Caco-2 (cell line): ENCODE measurements around the gene GABRA4. TPM values are rescaled to one million over a fixed set of nuclear protein-coding genes. Genes with fewer than 3 reads are reported as not detected.

Experiments
- BruUV-seq: library from RNA; stranded (reverse); fragments of 400-500 nt; replicated peaks from 2 replicates; lab custom pipeline; 2021; lab: Mats Ljungman, UMichigan
- CTCF ChIA-PET: fragments of 300-600 bp; sonication (Branson Sonifier 250); formaldehyde crosslinking; loops from one replicate; lab custom pipeline; 2022; ENCODE audit warnings: antibody characterized with exemption; lab: Charles Lee
- POLR2A ChIA-PET: fragments of 300-600 bp; sonication (Branson Sonifier 250); formaldehyde crosslinking; loops from one replicate; lab custom pipeline; 2022; ENCODE audit warnings: antibody characterized with exemption; lab: Charles Lee
- DNase-seq, 2 experiments: peaks; one replicate each; pipeline versions ENCODE4 v3.0.0 to v3.0.0-alpha.2; 2020 to 2022
- H3K27me3 ChIP-seq: replicated peaks from 2 replicates; pipeline ENCODE4 v1.6.0; 2011; ENCODE audit warnings: low read length; ENCODE audit not compliant: control insufficient read depth, insufficient read depth
- H3K36me3 ChIP-seq: 2 replicates; pipeline ENCODE4 v1.5.1; 2011; ENCODE audit warnings: low read length; ENCODE audit not compliant: control insufficient read depth, insufficient read depth
- H3K4me1 ChIP-seq: fragments of 250-450 bp; sonication (Bioruptor Pico); 2 replicates; pipeline ENCODE4 v1.5.1; 2020; ENCODE audit warnings: mild to moderate bottlenecking
- H3K4me3 ChIP-seq: 2 replicates; pipeline ENCODE4 v1.5.1; 2011; ENCODE audit warnings: low read depth, mild to moderate bottlenecking, control low read depth, low read length
- H3K9me3 ChIP-seq: fragments of 250-450 bp; sonication (Bioruptor Pico); 2 replicates; pipeline ENCODE4 v1.5.1; 2020; ENCODE audit warnings: mild to moderate bottlenecking, moderate library complexity
- H3K27ac Mint-ChIP-seq: one replicate; pipeline ENCODE4 v1.8.0; 2022; ENCODE audit warnings: mixed read lengths; ENCODE audit not compliant: unreplicated experiment
- H3K27me3 Mint-ChIP-seq: one replicate; pipeline ENCODE4 v1.8.0; 2022; ENCODE audit warnings: mixed read lengths; ENCODE audit not compliant: insufficient read depth, unreplicated experiment
- H3K36me3 Mint-ChIP-seq: one replicate; pipeline ENCODE4 v1.8.0; 2022; ENCODE audit warnings: mild to moderate bottlenecking, mixed read lengths; ENCODE audit not compliant: insufficient read depth, unreplicated experiment
- H3K4me1 Mint-ChIP-seq: one replicate; pipeline ENCODE4 v1.8.0; 2022; ENCODE audit warnings: low read depth, mixed read lengths; ENCODE audit not compliant: unreplicated experiment
- H3K4me3 Mint-ChIP-seq: one replicate; pipeline ENCODE4 v1.8.0; 2022; ENCODE audit warnings: mild to moderate bottlenecking, moderate library complexity, mixed read lengths; ENCODE audit not compliant: unreplicated experiment
- H3K9me3 Mint-ChIP-seq: one replicate; pipeline ENCODE4 v1.8.0; 2022; ENCODE audit warnings: mixed read lengths; ENCODE audit not compliant: unreplicated experiment
- intact Hi-C: fragments of 100-400 bp; cut with micrococcal nuclease; formaldehyde crosslinking; loops from one replicate; pipeline ENCODE4 v1.10.0; 2022; ENCODE audit not compliant: unreplicated experiment
- total RNA-seq: library from RNA; stranded (reverse); gene quantifications from 2 replicates; pipeline ENCODE4 v1.2.3, GENCODE V29; 2022
- TF ChIP-seq, protein P1 (sequence below), 2 experiments: fragments of 200-600 bp in 1 of 2; IDR thresholded peaks; 1 replicate in 1 of 2; 2 replicates in 1 of 2; pipeline versions ENCODE4 v1.5.1 to v1.8.0; 2011 to 2022; ENCODE audit warnings: antibody characterized with exemption in 1 of 2, control low read depth in 1 of 2, inconsistent platforms in 1 of 2, low read depth in 1 of 2, low read length in 1 of 2, mild to moderate bottlenecking in 1 of 2, moderate library complexity in 1 of 2; ENCODE audit not compliant: insufficient read depth in 1 of 2, severe bottlenecking in 1 of 2, unreplicated experiment in 1 of 2

GABRA4 gene
- total RNA-seq, 1 experiment from 2014 or later: 8.1 TPM

DNA sequence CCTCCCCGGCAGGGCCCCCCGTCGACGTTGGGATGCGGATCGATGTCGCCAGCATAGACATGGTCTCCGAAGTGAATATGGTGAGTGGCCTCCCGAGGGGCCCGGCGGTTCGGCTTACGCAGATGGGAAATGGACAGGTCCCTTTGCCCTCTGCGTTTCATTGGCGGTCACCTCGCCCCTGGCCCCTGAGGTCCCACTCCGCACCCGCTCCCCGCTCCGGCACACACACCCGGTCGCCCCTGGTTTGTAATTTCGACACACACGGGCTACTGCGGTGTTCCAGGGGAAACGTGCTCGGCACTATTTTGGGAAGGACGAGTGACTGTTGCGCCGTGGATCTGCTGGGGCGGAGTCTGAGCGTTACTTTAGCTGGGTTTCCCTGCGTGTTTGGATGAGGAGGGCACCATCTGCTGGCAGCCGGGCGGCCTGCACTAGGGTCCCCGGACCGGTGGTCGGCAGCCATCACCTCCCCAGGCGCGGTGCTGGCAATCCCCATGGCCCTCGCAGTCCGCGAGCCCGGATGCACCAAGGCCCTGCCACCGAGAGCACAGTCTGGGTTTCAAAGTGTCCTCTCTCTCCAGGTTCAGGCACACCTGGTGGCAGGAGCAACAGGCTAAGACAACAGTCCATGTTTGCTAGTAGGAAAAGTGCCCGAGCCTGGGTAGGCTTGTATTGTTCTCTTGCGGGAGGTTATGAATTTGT lies 39.2 kb upstream of the GABRA4 start:
- no peaks in the 10 kb centered on the region for H3K9me3 ChIP-seq
- Mint-ChIP-seq H3K27me3 (no peaks in the 10 kb centered on the region), H3K36me3 (peaks cover 10% of the 10 kb centered on the region), H3K27ac (peak overlapping the region; percentile 63), H3K4me1 (peaks cover 6% of the 10 kb centered on the region), H3K4me3 (peak overlapping the region; percentile 97), H3K9me3 (no peaks in the 10 kb centered on the region)
- peak overlapping the region; percentile 67 for H3K4me3 ChIP-seq
- H3K36me3 ChIP-seq: no peaks in the 10 kb centered on the region
- TF ChIP-seq, protein P1, sequence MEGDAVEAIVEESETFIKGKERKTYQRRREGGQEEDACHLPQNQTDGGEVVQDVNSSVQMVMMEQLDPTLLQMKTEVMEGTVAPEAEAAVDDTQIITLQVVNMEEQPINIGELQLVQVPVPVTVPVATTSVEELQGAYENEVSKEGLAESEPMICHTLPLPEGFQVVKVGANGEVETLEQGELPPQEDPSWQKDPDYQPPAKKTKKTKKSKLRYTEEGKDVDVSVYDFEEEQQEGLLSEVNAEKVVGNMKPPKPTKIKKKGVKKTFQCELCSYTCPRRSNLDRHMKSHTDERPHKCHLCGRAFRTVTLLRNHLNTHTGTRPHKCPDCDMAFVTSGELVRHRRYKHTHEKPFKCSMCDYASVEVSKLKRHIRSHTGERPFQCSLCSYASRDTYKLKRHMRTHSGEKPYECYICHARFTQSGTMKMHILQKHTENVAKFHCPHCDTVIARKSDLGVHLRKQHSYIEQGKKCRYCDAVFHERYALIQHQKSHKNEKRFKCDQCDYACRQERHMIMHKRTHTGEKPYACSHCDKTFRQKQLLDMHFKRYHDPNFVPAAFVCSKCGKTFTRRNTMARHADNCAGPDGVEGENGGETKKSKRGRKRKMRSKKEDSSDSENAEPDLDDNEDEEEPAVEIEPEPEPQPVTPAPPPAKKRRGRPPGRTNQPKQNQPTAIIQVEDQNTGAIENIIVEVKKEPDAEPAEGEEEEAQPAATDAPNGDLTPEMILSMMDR (IDR thresholded peaks at IDR 0.05; ENCODE audit: insufficient read depth in 1 of 2, low read depth in 1 of 2, low read length in 1 of 2, severe bottlenecking in 1 of 2, unreplicated experiment in 1 of 2): peak; percentile 80 to 88
- no peaks in the 10 kb centered on the region; the same call in none of the 2 replicates for H3K4me1 ChIP-seq
- ChIA-PET CTCF (interaction anchor here (0.7 to 1.0 kb wide), 4 partner anchors 90 to 703 kb away, joined by 3 to 7 read pairs (median 4); no protein-coding TSS in a partner anchor), POLR2A (no interaction called here)
- H3K27me3 ChIP-seq: no peaks in the 10 kb centered on the region
- BruUV-seq: no TSS peak
- intact Hi-C loops: loop anchor here (1.0 to 5.0 kb wide), 9 partner anchors 30 to 704 kb away; no protein-coding TSS in a partner anchor
- peak; percentile 75 to 84 for DNase-seq

- Histone ChIP-seq H3K9me3 (no peaks in the 10 kb centered on the region), H3K27me3 (no peaks in the 10 kb centered on the region), H3K4me3 (peak overlapping the region; percentile 67), H3K36me3 (no peaks in the 10 kb centered on the region), H3K4me1 (no peaks in the 10 kb centered on the region; the same call in none of the 2 replicates)
- Mint-ChIP-seq H3K27me3 (no peaks in the 10 kb centered on the region), H3K4me1 (peaks cover 6% of the 10 kb centered on the region), H3K4me3 (peak overlapping the region; percentile 97), H3K9me3 (no peaks in the 10 kb centered on the region), H3K27ac (peak overlapping the region; percentile 63), H3K36me3 (peaks cover 10% of the 10 kb centered on the region)
- peak; percentile 36 to 40 for DNase-seq
- TF ChIP-seq, protein P1 (IDR thresholded peaks at IDR 0.05; ENCODE audit: insufficient read depth in 1 of 2, low read depth in 1 of 2, low read length in 1 of 2, severe bottlenecking in 1 of 2, unreplicated experiment in 1 of 2): no peak
- ChIA-PET CTCF (interaction anchor here (0.7 to 1.0 kb wide), 4 partner anchors 91 to 702 kb away, joined by 3 to 7 read pairs (median 4); no protein-coding TSS in a partner anchor), POLR2A (no interaction called here)
- BruUV-seq: no TSS peak
- intact Hi-C loops: loop anchor here (1.0 to 5.0 kb wide), 9 partner anchors 29 to 703 kb away; no protein-coding TSS in a partner anchor
These were observed 38.5 kb upstream of the GABRA4 start for GRCh38 chr4:47031751-47032404.

GRCh38 chr4:47031011-47031678 lies 37.8 kb upstream of the GABRA4 start, which contains the start of gene GABRB1:
Gene GABRB1 (plus strand): TSS chr4:47031567.
- ChIA-PET POLR2A (no interaction called here), CTCF (no interaction called here)
- intact Hi-C loops: loop anchor here (5.0 kb wide), 1 partner anchor 91 kb away; no protein-coding TSS in a partner anchor
- no peaks in the 10 kb centered on the region for H3K36me3 ChIP-seq
- H3K27me3 Mint-ChIP-seq: no peaks in the 10 kb centered on the region
- H3K4me1 Mint-ChIP-seq: peaks cover 6% of the 10 kb centered on the region
- peak; percentile 59 to 68 for DNase-seq
- TF ChIP-seq, protein P1 (IDR thresholded peaks at IDR 0.05; ENCODE audit: insufficient read depth in 1 of 2, low read depth in 1 of 2, low read length in 1 of 2, severe bottlenecking in 1 of 2, unreplicated experiment in 1 of 2): no peak
- no peaks in the 10 kb centered on the region for H3K27me3 ChIP-seq
- peak within 1 kb of the TSS; percentile 63 for H3K27ac Mint-ChIP-seq
- no peaks in the 10 kb centered on the region; the same call in none of the 2 replicates for H3K4me1 ChIP-seq
- peak within 1 kb of the TSS; percentile 67 for H3K4me3 ChIP-seq
- peak within 1 kb of the TSS; percentile 97 for H3K4me3 Mint-ChIP-seq
- H3K9me3 Mint-ChIP-seq: no peaks in the 10 kb centered on the region
- peaks cover 10% of the 10 kb centered on the region for H3K36me3 Mint-ChIP-seq
- no peaks in the 10 kb centered on the region for H3K9me3 ChIP-seq
- BruUV-seq: no TSS peak
